ENCODE measurements around the gene CCDC112.

DNA sequence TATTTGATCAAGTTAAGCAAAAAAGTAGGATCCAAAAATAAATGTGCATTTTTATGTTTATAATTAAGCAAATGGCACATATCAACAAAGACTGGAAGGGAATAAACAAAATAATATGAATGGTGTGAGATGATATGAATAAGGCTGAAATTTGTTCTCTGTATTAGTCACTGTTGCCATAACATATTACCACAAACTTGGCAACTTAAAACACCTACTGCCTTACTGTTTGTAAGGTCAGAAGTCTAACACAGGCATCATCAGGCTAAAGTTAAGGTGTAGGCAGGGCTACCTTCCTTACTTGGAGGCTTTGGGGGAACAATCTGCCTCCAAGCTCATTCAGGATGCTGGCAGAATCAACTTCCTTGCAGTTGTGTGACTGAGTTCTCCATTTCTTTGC lies 53.0 kb downstream of the CCDC112 start:
- TF ChIP-seq, protein P1, sequence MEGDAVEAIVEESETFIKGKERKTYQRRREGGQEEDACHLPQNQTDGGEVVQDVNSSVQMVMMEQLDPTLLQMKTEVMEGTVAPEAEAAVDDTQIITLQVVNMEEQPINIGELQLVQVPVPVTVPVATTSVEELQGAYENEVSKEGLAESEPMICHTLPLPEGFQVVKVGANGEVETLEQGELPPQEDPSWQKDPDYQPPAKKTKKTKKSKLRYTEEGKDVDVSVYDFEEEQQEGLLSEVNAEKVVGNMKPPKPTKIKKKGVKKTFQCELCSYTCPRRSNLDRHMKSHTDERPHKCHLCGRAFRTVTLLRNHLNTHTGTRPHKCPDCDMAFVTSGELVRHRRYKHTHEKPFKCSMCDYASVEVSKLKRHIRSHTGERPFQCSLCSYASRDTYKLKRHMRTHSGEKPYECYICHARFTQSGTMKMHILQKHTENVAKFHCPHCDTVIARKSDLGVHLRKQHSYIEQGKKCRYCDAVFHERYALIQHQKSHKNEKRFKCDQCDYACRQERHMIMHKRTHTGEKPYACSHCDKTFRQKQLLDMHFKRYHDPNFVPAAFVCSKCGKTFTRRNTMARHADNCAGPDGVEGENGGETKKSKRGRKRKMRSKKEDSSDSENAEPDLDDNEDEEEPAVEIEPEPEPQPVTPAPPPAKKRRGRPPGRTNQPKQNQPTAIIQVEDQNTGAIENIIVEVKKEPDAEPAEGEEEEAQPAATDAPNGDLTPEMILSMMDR (IDR thresholded peaks at IDR 0.05), result no peak
- no peak for TF ChIP-seq POLR2A (IDR thresholded peaks at IDR 0.05)

Data from thyroid gland (tissue), 4 donors.